Endothelial cell of umbilical vein (primary cell): ENCODE results near the gene LSR. TPM values are rescaled to one million over a fixed set of nuclear protein-coding genes. Genes with fewer than 3 reads are reported as not detected.

Experiments used
- BruUV-seq: library from RNA; stranded (reverse); fragments of 400-500 nt; replicated peaks from 2 replicates; lab custom pipeline; 2021; lab: Mats Ljungman, UMichigan
- CTCF ChIA-PET: fragments of 300-600, 350-600 bp; sonication (Branson Sonifier 250); formaldehyde crosslinking; loops from one replicate; lab custom pipeline; 2021; ENCODE audit warnings: antibody characterized with exemption, inconsistent platforms; lab: Charles Lee
- POLR2A ChIA-PET: fragments of 300-600, 350-600 bp; sonication (Branson Sonifier 250); formaldehyde crosslinking; loops from one replicate; lab custom pipeline; 2021; ENCODE audit warnings: antibody characterized with exemption, inconsistent platforms; lab: Charles Lee
- DNase-seq: peaks from one replicate; pipeline ENCODE4 v3.0.0-alpha.2; 2011; ENCODE audit warnings: low read depth, low spot score
- FAIRE-seq: peaks from 2 replicates; lab custom pipeline; 2011; peaks lifted over from hg19 to GRCh38; lab: Jason Lieb, UNC
- H2AFZ ChIP-seq: 2 replicates; pipeline ENCODE4 v1.6.0; 2012; ENCODE audit warnings: low read depth, low read length, control low read depth, inconsistent platforms
- H3K27ac ChIP-seq: 2 replicates; pipeline ENCODE4 v1.5.1; 2011; ENCODE audit warnings: low read depth, mild to moderate bottlenecking, control low read depth, low read length, moderate library complexity; ENCODE audit not compliant: insufficient read depth
- H3K27me3 ChIP-seq, 2 experiments: 2 replicates each; pipeline versions ENCODE4 v1.6.0 to v1.6.1; 2011; ENCODE audit warnings: low read length in 2 of 2, mixed read lengths in 1 of 2; ENCODE audit not compliant: control insufficient read depth in 2 of 2, insufficient read depth in 2 of 2
- H3K36me3 ChIP-seq, 2 experiments: 2 replicates in 1 of 2; 3 replicates in 1 of 2; pipeline ENCODE4 v1.5.1; 2011; ENCODE audit warnings: low read length in 2 of 2, mild to moderate bottlenecking in 1 of 2, moderate library complexity in 1 of 2; ENCODE audit not compliant: control insufficient read depth in 2 of 2, insufficient read depth in 2 of 2; ENCODE audit errors: extremely low read depth in 1 of 2
- H3K4me1 ChIP-seq: 3 replicates; pipeline ENCODE4 v1.5.1; 2011; ENCODE audit warnings: mild to moderate bottlenecking, low read length; ENCODE audit not compliant: control insufficient read depth, insufficient read depth; ENCODE audit errors: extremely low read depth
- H3K4me2 ChIP-seq: 2 replicates; pipeline ENCODE4 v1.6.1; 2011; ENCODE audit warnings: low read length, control low read depth, mixed read lengths; ENCODE audit not compliant: insufficient read depth
- H3K4me3 ChIP-seq, 3 experiments: fragments of 200-600 bp in 1 of 3; sonication (generic), shearing (Covaris generic) in 1 of 3; replicated peaks in 1 of 3; 2 replicates each; pipeline ENCODE4 v1.5.1; 2011 to 2016; ENCODE audit warnings: control low read depth in 3 of 3, low read length in 3 of 3, mild to moderate bottlenecking in 2 of 3, inconsistent platforms in 1 of 3, low read depth in 1 of 3, moderate library complexity in 1 of 3; ENCODE audit not compliant: insufficient read depth in 1 of 3
- H3K79me2 ChIP-seq: 2 replicates; pipeline ENCODE4 v1.6.0; 2012; ENCODE audit warnings: low read length, inconsistent platforms; ENCODE audit not compliant: control insufficient read depth, insufficient read depth
- H3K9ac ChIP-seq: replicated peaks from 2 replicates; pipeline ENCODE3; 2011; ENCODE audit warnings: low read length, control low read depth; ENCODE audit not compliant: insufficient read depth; ENCODE audit errors: extremely low read depth
- H3K9me1 ChIP-seq: replicated peaks from 3 replicates; pipeline ENCODE4 v1.6.0; 2011; ENCODE audit warnings: mild to moderate bottlenecking, low read length; ENCODE audit not compliant: control insufficient read depth, insufficient read depth; ENCODE audit errors: extremely low read depth
- H3K9me3 ChIP-seq: replicated peaks from 2 replicates; pipeline ENCODE4 v1.5.1; 2012; ENCODE audit warnings: low read length, inconsistent platforms; ENCODE audit not compliant: control insufficient read depth, insufficient read depth
- H4K20me1 ChIP-seq: replicated peaks from 2 replicates; pipeline ENCODE3; 2011; ENCODE audit warnings: mild to moderate bottlenecking, low read length; ENCODE audit not compliant: control insufficient read depth, insufficient read depth; ENCODE audit errors: extremely low read depth
- EZH2 ChIP-seq: IDR thresholded peaks from 2 replicates; pipeline ENCODE4 v1.6.1; 2012; ENCODE audit warnings: borderline replicate concordance, low read depth, mild to moderate bottlenecking, moderate library complexity, low read length, inconsistent platforms; ENCODE audit not compliant: severe bottlenecking
- FOS ChIP-seq: IDR thresholded peaks from 2 replicates; pipeline ENCODE4 v1.6.1; 2011; ENCODE audit warnings: mild to moderate bottlenecking, low read length, moderate library complexity, borderline replicate concordance; ENCODE audit not compliant: insufficient read depth
- GATA2 ChIP-seq: IDR thresholded peaks from 2 replicates; pipeline ENCODE4 v1.7.0; 2011; ENCODE audit warnings: low read depth, mild to moderate bottlenecking, moderate library complexity, mixed read lengths, low read length; ENCODE audit not compliant: insufficient read length, insufficient read depth
- JUN ChIP-seq: IDR thresholded peaks from 2 replicates; pipeline ENCODE4 v1.6.1; 2011; ENCODE audit warnings: borderline replicate concordance, low read depth; ENCODE audit not compliant: insufficient read length, insufficient read depth
- MYC ChIP-seq: IDR thresholded peaks from one replicate; pipeline ENCODE4 v1.6.1; 2011; ENCODE audit warnings: mild to moderate bottlenecking, low read depth, low read length
- POLR2A ChIP-seq: IDR thresholded peaks from 2 replicates; pipeline ENCODE4 v1.6.1; 2012; ENCODE audit warnings: low read depth, mild to moderate bottlenecking, control low read depth, low read length
- POLR2AphosphoS5 ChIP-seq: IDR thresholded peaks from 2 replicates; pipeline ENCODE4 v1.6.1; 2012; ENCODE audit warnings: low read depth, mild to moderate bottlenecking, control low read depth, low read length, moderate library complexity; ENCODE audit not compliant: insufficient read depth
- dilution Hi-C: fragments of 300-500 bp; cut with MboI; formaldehyde crosslinking; loops from one replicate; pipeline ENCODE4 v1.15.0; 2019; ENCODE audit warnings: low sequenced_read_pairs; ENCODE audit not compliant: extremely low pct_ligation_motif_present
- intact Hi-C: fragments of 100-400 bp; cut with micrococcal nuclease; formaldehyde crosslinking; loops from one replicate; pipeline ENCODE4 v1.10.0; 2022
- polyA plus RNA-seq, 4 experiments: library from polyadenylated mRNA; depleted of rRNA in 3 of 4; stranded (reverse) in 3 of 4; unstranded in 1 of 4; fragments of >200 nt; gene quantifications; 2 replicates each; pipeline versions ENCODE4 v1.2.1 to v1.2.3, GENCODE V29; 2011 to 2012; ENCODE audit warnings: missing spikeins in 1 of 4
- total RNA-seq: library from RNA; stranded (reverse); gene quantifications from 2 replicates; pipeline ENCODE4 v1.2.3, GENCODE V29; 2021
- TF ChIP-seq, protein P1 (sequence below), 2 donors: IDR thresholded peaks; 1 replicate in 1 of 2; 2 replicates in 1 of 2; pipeline ENCODE4 v1.5.1; 2011; ENCODE audit warnings: low read length in 2 of 2, mild to moderate bottlenecking in 2 of 2, moderate library complexity in 2 of 2, control low read depth in 1 of 2, inconsistent platforms in 1 of 2, low read depth in 1 of 2; ENCODE audit not compliant: insufficient read depth in 1 of 2; ENCODE audit errors: extremely low read depth in 1 of 2
- TF ChIP-seq, protein P2 (sequence below): IDR thresholded peaks from 2 replicates; pipeline ENCODE4 v1.6.1; 2011; ENCODE audit not compliant: insufficient read depth, insufficient read length

LSR gene
- total and polyA plus RNA-seq, 2 donors (not counting 3 experiments of a cell fraction or from before 2014, with no cell fraction given): 0.76 to 1.0 TPM

DNA sequence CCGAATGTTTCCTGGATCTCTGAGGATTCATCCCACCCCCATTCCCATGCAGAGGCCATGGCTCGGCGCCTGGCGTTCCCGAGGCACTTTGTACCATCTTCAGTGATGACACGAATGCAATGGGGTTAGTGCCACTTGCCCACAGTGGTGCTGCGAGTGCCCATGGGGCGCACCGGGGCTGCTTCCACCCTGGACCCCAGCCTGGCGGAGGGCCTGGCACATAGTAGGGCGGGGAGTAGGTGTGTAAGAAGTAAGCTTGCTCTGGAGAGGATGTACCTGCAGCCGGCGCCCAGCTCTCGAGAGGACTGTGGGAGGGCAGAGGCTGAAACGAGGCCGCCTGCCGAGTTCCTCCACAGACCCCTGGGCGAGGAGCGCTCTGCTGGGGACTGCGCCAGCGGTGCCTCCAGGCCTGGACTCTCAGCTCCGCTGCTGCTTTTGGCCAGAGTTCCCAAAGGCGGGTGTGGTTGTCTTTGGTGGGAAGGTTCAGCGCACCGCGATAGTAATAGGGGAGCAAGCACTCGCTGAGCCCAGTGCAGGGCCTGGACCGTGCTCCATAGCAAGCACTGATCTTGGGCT is 28.0 kb downstream of the LSR start:
- ChIA-PET CTCF (interaction anchor here (1.5 kb wide), 1 partner anchor 76 kb away, joined by 4 read pairs; no protein-coding TSS in a partner anchor), POLR2A (no interaction called here)
- no peak for FAIRE-seq
- no peaks in the 10 kb centered on the region for H4K20me1 ChIP-seq
- H3K4me3 ChIP-seq: no peak overlapping the region
- TF ChIP-seq EZH2 (no peak), GATA2 (no peak), FOS (no peak), MYC (no peak), POLR2AphosphoS5 (no peak), POLR2A (no peak), JUN (no peak)
- TF ChIP-seq, protein P1, sequence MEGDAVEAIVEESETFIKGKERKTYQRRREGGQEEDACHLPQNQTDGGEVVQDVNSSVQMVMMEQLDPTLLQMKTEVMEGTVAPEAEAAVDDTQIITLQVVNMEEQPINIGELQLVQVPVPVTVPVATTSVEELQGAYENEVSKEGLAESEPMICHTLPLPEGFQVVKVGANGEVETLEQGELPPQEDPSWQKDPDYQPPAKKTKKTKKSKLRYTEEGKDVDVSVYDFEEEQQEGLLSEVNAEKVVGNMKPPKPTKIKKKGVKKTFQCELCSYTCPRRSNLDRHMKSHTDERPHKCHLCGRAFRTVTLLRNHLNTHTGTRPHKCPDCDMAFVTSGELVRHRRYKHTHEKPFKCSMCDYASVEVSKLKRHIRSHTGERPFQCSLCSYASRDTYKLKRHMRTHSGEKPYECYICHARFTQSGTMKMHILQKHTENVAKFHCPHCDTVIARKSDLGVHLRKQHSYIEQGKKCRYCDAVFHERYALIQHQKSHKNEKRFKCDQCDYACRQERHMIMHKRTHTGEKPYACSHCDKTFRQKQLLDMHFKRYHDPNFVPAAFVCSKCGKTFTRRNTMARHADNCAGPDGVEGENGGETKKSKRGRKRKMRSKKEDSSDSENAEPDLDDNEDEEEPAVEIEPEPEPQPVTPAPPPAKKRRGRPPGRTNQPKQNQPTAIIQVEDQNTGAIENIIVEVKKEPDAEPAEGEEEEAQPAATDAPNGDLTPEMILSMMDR (IDR thresholded peaks at IDR 0.05; ENCODE audit: extremely low read depth in 1 of 2, insufficient read depth in 1 of 2, low read depth in 1 of 2, low read length in 2 of 2): no peak
- TF ChIP-seq, protein P2, sequence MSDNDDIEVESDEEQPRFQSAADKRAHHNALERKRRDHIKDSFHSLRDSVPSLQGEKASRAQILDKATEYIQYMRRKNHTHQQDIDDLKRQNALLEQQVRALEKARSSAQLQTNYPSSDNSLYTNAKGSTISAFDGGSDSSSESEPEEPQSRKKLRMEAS: no peak
- no peak overlapping the region for H3K4me2 ChIP-seq
- peaks cover 7 to 31% of the 10 kb centered on the region in 2 experiments for H3K36me3 ChIP-seq
- intact Hi-C loops: no loop called here
- no peaks in the 10 kb centered on the region for H3K79me2 ChIP-seq
- no peaks in the 10 kb centered on the region for H3K27me3 ChIP-seq
- DNase-seq: no peak
- no peak overlapping the region for H2AFZ ChIP-seq
- BruUV-seq: no TSS peak
- no peaks in the 10 kb centered on the region for H3K9me3 ChIP-seq
- H3K9ac ChIP-seq: no peak overlapping the region
- dilution Hi-C loops: no loop called here
- no peaks in the 10 kb centered on the region for H3K4me1 ChIP-seq
- H3K9me1 ChIP-seq: no peaks in the 10 kb centered on the region
- no peak overlapping the region for H3K27ac ChIP-seq
